ENCODE data around the gene LTK.

LTK gene

GRCh38 chr15:41523097-41523496, 9.5 kb upstream of the LTK start:
- DNase-seq: no peak

GRCh38 chr15:41521614-41522013, 8.0 kb upstream of the LTK start:
- no peak for DNase-seq

GRCh38 chr15:41520636-41521035, 7.0 kb upstream of the LTK start:
- no peak for DNase-seq

GRCh38 chr15:41517895-41518449, 4.3 kb upstream of the LTK start:
- no peak for DNase-seq

GRCh38 chr15:41512940-41513505, 604 bp downstream of the LTK start:
- peak; percentile 22 for DNase-seq

- DNase-seq: no peak
Observed at GRCh38 chr15:41512512-41512939, 1.1 kb downstream of the LTK start.

GRCh38 chr15:41511899-41512369, 1.7 kb downstream of the LTK start:
- no peak for DNase-seq

GRCh38 chr15:41511331-41511898, 2.2 kb downstream of the LTK start:
- DNase-seq: no peak

GRCh38 chr15:41510728-41511127, 2.9 kb downstream of the LTK start:
- no peak for DNase-seq

- no peak for DNase-seq
Observed at GRCh38 chr15:41507820-41508290, 5.8 kb downstream of the LTK start.

- DNase-seq: no peak
Observed at GRCh38 chr15:41506796-41507341, 6.8 kb downstream of the LTK start.

GRCh38 chr15:41505776-41506175, 7.9 kb downstream of the LTK start:
- DNase-seq: no peak

- DNase-seq: no peak
Observed at GRCh38 chr15:41504751-41505492, 8.7 kb downstream of the LTK start.

- DNase-seq: no peak
Observed at GRCh38 chr15:41503669-41504010, 10.0 kb downstream of the LTK start.

- DNase-seq: no peak
Observed at GRCh38 chr15:41502795-41503668, 10.6 kb downstream of the LTK start.

GRCh38 chr15:41501931-41502794, 11.5 kb downstream of the LTK start:
- peak; percentile 15 for DNase-seq

GRCh38 chr15:41501191-41501917, 12.3 kb downstream of the LTK start:
- DNase-seq: peak; percentile 30

- no peak for DNase-seq
Observed at GRCh38 chr15:41499109-41499851, 14.3 kb downstream of the LTK start.

- DNase-seq: no peak
Observed at GRCh38 chr15:41498657-41499056, 15.0 kb downstream of the LTK start.

All from stimulated activated naive CD4-positive, alpha-beta T cell treated with Interleukin-2 at 50 U/mL for 16 hours (primary cell).